ENCODE measurements around the gene STK32A. TPM values are rescaled to one million over a fixed set of nuclear protein-coding genes. Genes with fewer than 3 reads are reported as not detected.

Gene STK32A
- total RNA-seq, 1 donor from 2014 or later, result 10.2 TPM

DNA sequence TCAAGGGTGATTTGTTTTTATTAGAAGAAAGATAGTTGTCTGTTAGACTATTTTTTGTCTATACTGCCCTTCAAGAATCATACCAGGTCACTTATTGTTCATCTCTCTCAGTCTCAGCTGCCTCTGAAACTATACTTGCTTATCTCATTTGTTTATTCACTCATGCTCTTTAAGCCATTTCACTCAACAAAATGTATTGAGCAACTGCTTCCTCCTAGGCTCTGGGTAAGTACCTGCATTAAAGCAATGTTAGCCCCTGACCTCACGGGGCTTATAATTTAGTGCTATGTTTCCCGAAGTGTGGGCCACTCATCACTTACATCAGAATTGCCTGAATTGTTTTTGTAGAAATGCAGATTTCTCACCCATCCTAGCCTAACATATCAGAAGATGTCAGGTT lies 174.2 kb downstream of the STK32A start:
- Histone ChIP-seq H3K27ac (no peak overlapping the region), H3K27me3 (no peaks in the 10 kb centered on the region), H3K36me3 (no peaks in the 10 kb centered on the region), H3K9me3 (no peaks in the 10 kb centered on the region), H3K4me1 (peaks cover 16% of the 10 kb centered on the region), H3K4me3 (no peak overlapping the region)
- no peak for ATAC-seq
- intact Hi-C loops (cut with DNase I), result no loop called here
- TF ChIP-seq CTCF (IDR thresholded peaks at IDR 0.05), result no peak
- DNase-seq, result no peak

DNA sequence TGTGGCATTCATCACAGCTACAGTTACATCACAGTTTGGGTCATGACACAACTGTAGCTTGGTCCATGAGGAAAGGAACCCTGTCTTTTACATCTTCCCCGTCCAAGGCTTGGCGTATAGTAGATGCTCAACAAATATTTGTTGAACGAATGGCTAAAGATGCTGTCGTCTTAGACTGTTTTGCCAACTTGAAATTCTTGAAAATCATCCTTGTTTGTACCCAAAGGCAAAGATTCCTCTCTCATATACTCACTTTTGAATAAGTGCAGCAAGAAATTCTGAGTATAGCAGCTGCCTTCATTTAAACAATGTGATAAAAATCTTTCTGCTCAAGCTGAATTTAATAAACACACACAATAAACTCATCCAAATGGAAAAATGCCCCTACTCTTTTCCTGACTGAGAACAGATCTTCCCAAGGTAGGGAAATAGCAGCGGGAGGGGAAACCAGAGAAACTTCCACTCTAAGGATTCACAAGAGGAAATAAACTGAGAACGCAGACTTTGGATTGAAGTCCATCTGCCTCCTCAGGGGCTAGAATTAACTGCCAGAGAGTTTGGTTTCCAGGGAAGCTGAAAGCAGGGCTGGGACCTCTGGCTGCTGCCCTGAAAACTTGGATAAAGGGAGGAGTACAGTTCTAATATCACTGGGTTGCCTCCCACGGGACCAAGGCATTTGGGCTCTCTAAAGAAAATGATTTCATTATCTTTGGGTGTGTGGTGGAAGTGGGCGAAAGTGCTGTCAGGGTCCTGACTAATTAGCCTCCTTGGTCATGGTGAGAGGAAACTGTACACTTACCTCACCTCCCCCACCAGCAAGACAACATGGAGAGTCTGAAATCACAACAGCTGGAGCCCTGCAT lies 175.9 kb downstream of the STK32A start:
- DNase-seq (no peak), ATAC-seq (no peak)
- Histone ChIP-seq H3K27ac (no peak overlapping the region), H3K27me3 (no peaks in the 10 kb centered on the region), H3K36me3 (no peaks in the 10 kb centered on the region), H3K9me3 (no peaks in the 10 kb centered on the region), H3K4me1 (peaks cover 6% of the 10 kb centered on the region), H3K4me3 (no peak overlapping the region)
- no peak for TF ChIP-seq CTCF (IDR thresholded peaks at IDR 0.05)
- intact Hi-C loops (cut with DNase I), result no loop called here

GRCh38 chr5:147411359-147412319 lies 176.8 kb downstream of the STK32A start:
- no peak overlapping the region for H3K27ac ChIP-seq
- H3K27me3 ChIP-seq, result no peaks in the 10 kb centered on the region
- TF ChIP-seq CTCF (IDR thresholded peaks at IDR 0.05), result no peak
- no peaks in the 10 kb centered on the region for H3K9me3 ChIP-seq
- no peak for ATAC-seq
- no peak overlapping the region for H3K4me3 ChIP-seq
- DNase-seq, result no peak
- H3K36me3 ChIP-seq, result no peaks in the 10 kb centered on the region
- intact Hi-C loops (cut with DNase I), result no loop called here
- H3K4me1 ChIP-seq, result peaks cover 7% of the 10 kb centered on the region

DNA sequence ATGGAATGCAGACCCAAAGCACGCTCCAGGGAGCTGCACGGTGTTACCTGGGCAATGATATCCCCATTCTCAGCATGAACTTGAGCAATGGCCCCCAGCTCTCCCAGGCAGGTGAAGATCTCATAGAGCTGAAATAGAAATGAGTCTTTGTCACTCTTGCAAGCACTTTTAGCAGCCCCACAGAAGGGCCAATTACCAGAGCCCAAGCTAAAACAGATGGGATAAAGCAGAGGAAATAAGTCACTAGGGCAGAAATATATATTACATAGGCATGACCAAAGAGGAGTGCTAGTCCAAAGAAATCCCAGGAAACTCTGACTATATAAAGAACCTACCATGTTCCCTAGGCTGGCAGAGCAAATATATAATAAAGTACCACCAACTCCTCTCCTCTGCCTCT lies 177.7 kb downstream of the STK32A start:
- intact Hi-C loops (cut with DNase I), result no loop called here
- Histone ChIP-seq H3K36me3 (no peaks in the 10 kb centered on the region), H3K27ac (no peak overlapping the region), H3K9me3 (no peaks in the 10 kb centered on the region), H3K27me3 (no peaks in the 10 kb centered on the region), H3K4me1 (peaks cover 16% of the 10 kb centered on the region), H3K4me3 (no peak overlapping the region)
- ATAC-seq, result no peak
- no peak for DNase-seq
- no peak for TF ChIP-seq CTCF (IDR thresholded peaks at IDR 0.05)

DNA sequence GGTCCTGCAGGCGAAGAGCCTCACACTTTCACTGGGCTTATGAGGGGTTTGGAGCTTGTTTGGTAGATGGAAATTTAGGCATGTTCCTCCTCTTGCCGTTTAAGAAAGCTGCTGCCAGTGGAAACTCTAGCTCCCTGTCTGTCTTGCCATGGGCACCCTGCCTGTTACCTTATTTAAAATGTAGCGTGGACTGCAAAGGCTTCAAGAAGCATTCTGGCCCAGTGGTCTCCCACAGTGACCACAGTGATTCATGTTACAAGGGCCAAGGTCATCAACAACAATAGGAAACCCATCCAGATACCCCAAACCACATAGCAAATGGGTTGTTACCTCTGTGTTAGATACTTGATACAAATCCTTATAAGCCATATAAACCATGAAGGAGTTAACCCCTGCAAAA lies 178.4 kb downstream of the STK32A start:
- Histone ChIP-seq H3K36me3 (no peaks in the 10 kb centered on the region), H3K27ac (no peak overlapping the region), H3K4me1 (peaks cover 23% of the 10 kb centered on the region), H3K27me3 (no peaks in the 10 kb centered on the region), H3K4me3 (no peak overlapping the region), H3K9me3 (no peaks in the 10 kb centered on the region)
- no peak for DNase-seq
- no peak for ATAC-seq
- TF ChIP-seq CTCF (IDR thresholded peaks at IDR 0.05), result no peak
- intact Hi-C loops (cut with DNase I), result no loop called here
